HCT116 (cell line): ENCODE measurements around the gene PRXL2A. TPM values are rescaled to one million over a fixed set of nuclear protein-coding genes. Genes with fewer than 3 reads are reported as not detected.

ENCODE experiments used
- ATAC-seq: fragments of 200-7000 bp; cut with Tn5 transposase; 2 replicates; pipeline ENCODE4 v1.9.1; 2020; ENCODE audit warnings: mild to moderate bottlenecking, moderate library complexity
- BruUV-seq: library from RNA; stranded (reverse); fragments of 400-500 nt; replicated peaks from 2 replicates; lab custom pipeline; 2021; lab: Mats Ljungman, UMichigan
- CTCF ChIA-PET: fragments of 300-600 bp; sonication (Branson Sonifier 250); formaldehyde crosslinking; loops from one replicate; lab custom pipeline; 2021; ENCODE audit warnings: antibody characterized with exemption; lab: Charles Lee
- POLR2A ChIA-PET: fragments of 300-600, 350-600 bp; sonication (Branson Sonifier 250); formaldehyde crosslinking; loops from one replicate; lab custom pipeline; 2021; ENCODE audit warnings: antibody characterized with exemption; lab: Charles Lee
- RAD21 ChIA-PET, 2 experiments: fragments of 300-600 bp; sonication (Branson Sonifier 250); formaldehyde crosslinking; loops; one replicate each; lab custom pipeline; 2023; ENCODE audit warnings: low total read pairs in 2 of 2; ENCODE audit not compliant: uncharacterized antibody in 2 of 2, unreplicated experiment in 2 of 2, low non-redundant PET in 1 of 2; lab: Charles Lee
- DNase-seq: peaks from one replicate; pipeline ENCODE4 v3.0.0-alpha.2; 2010; ENCODE audit warnings: low read depth, low spot score
- H2AFZ ChIP-seq: fragments of 200-600 bp; shearing (Covaris generic), sonication (generic); 2 replicates; pipeline ENCODE4 v1.6.1; 2017; ENCODE audit warnings: low read depth, mixed run types, mixed read lengths, antibody characterized with exemption, low read length; ENCODE audit not compliant: poor library complexity, severe bottlenecking
- H3K27ac ChIP-seq: 2 replicates; pipeline ENCODE4 v1.5.1; 2012; ENCODE audit warnings: low read depth, low read length
- H3K27me3 ChIP-seq: fragments of 200-600 bp; sonication (generic); 2 replicates; pipeline ENCODE4 v1.6.1; 2016; ENCODE audit warnings: mixed run types, low read length, mixed read lengths; ENCODE audit not compliant: insufficient read depth
- H3K36me3 ChIP-seq, 2 experiments: fragments of 200-500 bp in 1 of 2; fragments of 200-600 bp in 1 of 2; sonication (Bioruptor generic) in 1 of 2; sonication (generic) in 1 of 2; 2 replicates each; pipeline versions ENCODE4 v1.5.1 to v1.6.1; 2014 to 2016; ENCODE audit warnings: low read length in 2 of 2, inconsistent platforms in 1 of 2, mixed read lengths in 1 of 2, mixed run types in 1 of 2; ENCODE audit not compliant: insufficient read depth in 2 of 2, control insufficient read depth in 1 of 2
- H3K4me1 ChIP-seq, 2 experiments: fragments of 200-600 bp in 1 of 2; sonication (generic) in 1 of 2; 2 replicates each; pipeline versions ENCODE4 v1.5.1 to v1.6.1; 2012 to 2017; ENCODE audit warnings: low read length in 2 of 2, inconsistent platforms in 1 of 2, mild to moderate bottlenecking in 1 of 2, mixed read lengths in 1 of 2, mixed run types in 1 of 2, moderate library complexity in 1 of 2; ENCODE audit not compliant: insufficient read depth in 2 of 2, control insufficient read depth in 1 of 2
- H3K4me2 ChIP-seq: fragments of 200-600 bp; sonication (generic); 2 replicates; pipeline ENCODE4 v1.6.1; 2017; ENCODE audit warnings: mixed run types, low read length, mixed read lengths
- H3K4me3 ChIP-seq, 2 experiments: fragments of 200-600 bp in 1 of 2; sonication (generic) in 1 of 2; replicated peaks in 1 of 2; 2 replicates each; pipeline ENCODE4 v1.5.1; 2011 to 2016; ENCODE audit warnings: low read length in 2 of 2, control low read depth in 1 of 2, low read depth in 1 of 2, mild to moderate bottlenecking in 1 of 2, mixed read lengths in 1 of 2, mixed run types in 1 of 2
- H3K79me2 ChIP-seq: fragments of 200-600 bp; sonication (generic); 2 replicates; pipeline ENCODE4 v1.6.1; 2017; ENCODE audit warnings: mild to moderate bottlenecking, mixed run types, low read length, moderate library complexity, mixed read lengths; ENCODE audit not compliant: insufficient read depth
- H3K9ac ChIP-seq: fragments of 200-600 bp; sonication (generic); 2 replicates; pipeline ENCODE4 v1.6.1; 2016; ENCODE audit warnings: low read length, mixed read lengths
- H3K9me2 ChIP-seq: fragments of 200-600 bp; sonication (generic), shearing (Covaris generic); 2 replicates; pipeline ENCODE4 v1.6.1; 2017; ENCODE audit warnings: mixed run types, mild to moderate bottlenecking, moderate library complexity; ENCODE audit not compliant: insufficient read depth
- H3K9me3 ChIP-seq, 2 experiments: fragments of 200-500 bp in 1 of 2; fragments of 200-600 bp in 1 of 2; sonication (Bioruptor generic) in 1 of 2; sonication (generic) in 1 of 2; 2 replicates each; pipeline ENCODE4 v1.6.1; 2014 to 2017; ENCODE audit warnings: low read length in 2 of 2, mixed read lengths in 2 of 2, inconsistent platforms in 1 of 2, low read depth in 1 of 2, mild to moderate bottlenecking in 1 of 2, mixed run types in 1 of 2, moderate library complexity in 1 of 2; ENCODE audit not compliant: control insufficient read depth in 1 of 2, insufficient read depth in 1 of 2
- H4K20me1 ChIP-seq: fragments of 200-600 bp; sonication (generic), shearing (Covaris generic); 2 replicates; pipeline ENCODE4 v1.6.1; 2017; ENCODE audit warnings: mixed run types, mild to moderate bottlenecking, moderate library complexity; ENCODE audit not compliant: insufficient read depth
- EZH2phosphoT487 ChIP-seq: fragments of 200-600 bp; IDR thresholded peaks from 2 replicates; pipeline ENCODE4 v1.6.1; 2018; ENCODE audit warnings: antibody characterized with exemption, borderline replicate concordance
- RAD21 ChIP-seq: IDR thresholded peaks from 2 replicates; pipeline ENCODE4 v1.6.1; 2012; ENCODE audit warnings: low read depth, mild to moderate bottlenecking
- intact Hi-C: fragments of 100-400 bp; cut with micrococcal nuclease; formaldehyde crosslinking; loops from 2 replicates; pipeline ENCODE4 v1.10.0; 2022
- total RNA-seq: library from RNA; stranded (reverse); gene quantifications from one replicate; pipeline ENCODE4 v1.2.1, GENCODE V29; 2021; ENCODE audit not compliant: unreplicated experiment
- TF ChIP-seq, protein P1 (sequence below): IDR thresholded peaks from 2 replicates; pipeline ENCODE4 v1.6.1; 2011; ENCODE audit warnings: mild to moderate bottlenecking, low read length, moderate library complexity; ENCODE audit not compliant: insufficient replicate concordance; ENCODE audit errors: extremely low read depth
- TF ChIP-seq, protein P2 (sequence below): IDR thresholded peaks from 2 replicates; pipeline ENCODE4 v1.6.1; 2012; ENCODE audit warnings: low read depth

The PRXL2A gene
- total RNA-seq, 1 experiment from 2014 or later = 4.9 TPM

DNA sequence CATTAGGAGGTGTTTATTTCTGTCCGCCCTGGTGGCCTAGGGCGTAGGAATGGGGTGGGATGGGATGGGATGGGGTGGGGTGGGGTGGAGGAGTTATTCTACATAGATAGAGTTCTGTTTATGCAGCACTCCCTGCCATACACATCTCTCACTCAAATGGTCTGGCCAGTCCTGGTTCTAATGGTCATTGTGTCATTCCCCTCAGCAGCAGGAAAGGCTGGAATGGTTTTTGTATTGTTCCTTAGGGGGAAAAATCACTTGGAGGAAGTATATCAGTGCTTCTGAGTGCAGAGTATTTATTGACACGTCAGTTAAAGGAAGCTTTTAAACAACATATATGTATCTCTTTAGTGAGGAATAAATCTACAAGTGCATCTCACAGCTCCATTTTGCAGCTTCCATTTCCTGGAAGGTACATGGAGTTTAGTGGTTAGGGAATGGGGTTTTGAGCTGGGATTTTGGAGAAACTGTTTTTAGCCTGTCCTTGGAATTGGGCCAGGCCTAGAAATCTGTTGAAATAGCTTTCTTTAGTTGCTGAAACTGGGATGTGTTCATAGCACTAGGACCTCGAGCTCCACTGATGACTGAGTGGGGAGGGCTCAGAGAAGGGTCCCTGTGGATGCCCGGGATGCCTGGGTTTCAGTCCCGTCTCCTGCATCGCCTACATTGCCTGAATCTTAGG lies 54.1 kb downstream of the PRXL2A start:
- Histone ChIP-seq H3K4me3 (no peak overlapping the region), H3K4me2 (peak overlapping the region; percentile 27), H3K9me3 (no peaks in the 10 kb centered on the region), H2AFZ (no peak overlapping the region), H3K9me2 (no peaks in the 10 kb centered on the region), H3K27ac (no peak overlapping the region), H3K27me3 (no peaks in the 10 kb centered on the region), H3K4me1 (peaks cover 85 to 99% of the 10 kb centered on the region in 2 experiments), H3K36me3 (no peaks in the 10 kb centered on the region), H3K79me2 (peaks cover 100% of the 10 kb centered on the region), H4K20me1 (peaks cover 3% of the 10 kb centered on the region; the same call in 1 of the 2 replicates), H3K9ac (no peak overlapping the region)
- intact Hi-C loops = no loop called here
- CTCF ChIA-PET = interaction anchor here (1.4 to 2.5 kb wide), 2 partner anchors 9 to 43 kb away, joined by 5 to 11 read pairs; no protein-coding TSS in a partner anchor
- RAD21 ChIA-PET = no interaction called here
- TF ChIP-seq, protein P1, sequence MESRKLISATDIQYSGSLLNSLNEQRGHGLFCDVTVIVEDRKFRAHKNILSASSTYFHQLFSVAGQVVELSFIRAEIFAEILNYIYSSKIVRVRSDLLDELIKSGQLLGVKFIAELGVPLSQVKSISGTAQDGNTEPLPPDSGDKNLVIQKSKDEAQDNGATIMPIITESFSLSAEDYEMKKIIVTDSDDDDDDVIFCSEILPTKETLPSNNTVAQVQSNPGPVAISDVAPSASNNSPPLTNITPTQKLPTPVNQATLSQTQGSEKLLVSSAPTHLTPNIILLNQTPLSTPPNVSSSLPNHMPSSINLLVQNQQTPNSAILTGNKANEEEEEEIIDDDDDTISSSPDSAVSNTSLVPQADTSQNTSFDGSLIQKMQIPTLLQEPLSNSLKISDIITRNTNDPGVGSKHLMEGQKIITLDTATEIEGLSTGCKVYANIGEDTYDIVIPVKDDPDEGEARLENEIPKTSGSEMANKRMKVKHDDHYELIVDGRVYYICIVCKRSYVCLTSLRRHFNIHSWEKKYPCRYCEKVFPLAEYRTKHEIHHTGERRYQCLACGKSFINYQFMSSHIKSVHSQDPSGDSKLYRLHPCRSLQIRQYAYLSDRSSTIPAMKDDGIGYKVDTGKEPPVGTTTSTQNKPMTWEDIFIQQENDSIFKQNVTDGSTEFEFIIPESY = no peak
- TF ChIP-seq EZH2phosphoT487 = no peak
- no peak for TF ChIP-seq RAD21
- TF ChIP-seq, protein P2, sequence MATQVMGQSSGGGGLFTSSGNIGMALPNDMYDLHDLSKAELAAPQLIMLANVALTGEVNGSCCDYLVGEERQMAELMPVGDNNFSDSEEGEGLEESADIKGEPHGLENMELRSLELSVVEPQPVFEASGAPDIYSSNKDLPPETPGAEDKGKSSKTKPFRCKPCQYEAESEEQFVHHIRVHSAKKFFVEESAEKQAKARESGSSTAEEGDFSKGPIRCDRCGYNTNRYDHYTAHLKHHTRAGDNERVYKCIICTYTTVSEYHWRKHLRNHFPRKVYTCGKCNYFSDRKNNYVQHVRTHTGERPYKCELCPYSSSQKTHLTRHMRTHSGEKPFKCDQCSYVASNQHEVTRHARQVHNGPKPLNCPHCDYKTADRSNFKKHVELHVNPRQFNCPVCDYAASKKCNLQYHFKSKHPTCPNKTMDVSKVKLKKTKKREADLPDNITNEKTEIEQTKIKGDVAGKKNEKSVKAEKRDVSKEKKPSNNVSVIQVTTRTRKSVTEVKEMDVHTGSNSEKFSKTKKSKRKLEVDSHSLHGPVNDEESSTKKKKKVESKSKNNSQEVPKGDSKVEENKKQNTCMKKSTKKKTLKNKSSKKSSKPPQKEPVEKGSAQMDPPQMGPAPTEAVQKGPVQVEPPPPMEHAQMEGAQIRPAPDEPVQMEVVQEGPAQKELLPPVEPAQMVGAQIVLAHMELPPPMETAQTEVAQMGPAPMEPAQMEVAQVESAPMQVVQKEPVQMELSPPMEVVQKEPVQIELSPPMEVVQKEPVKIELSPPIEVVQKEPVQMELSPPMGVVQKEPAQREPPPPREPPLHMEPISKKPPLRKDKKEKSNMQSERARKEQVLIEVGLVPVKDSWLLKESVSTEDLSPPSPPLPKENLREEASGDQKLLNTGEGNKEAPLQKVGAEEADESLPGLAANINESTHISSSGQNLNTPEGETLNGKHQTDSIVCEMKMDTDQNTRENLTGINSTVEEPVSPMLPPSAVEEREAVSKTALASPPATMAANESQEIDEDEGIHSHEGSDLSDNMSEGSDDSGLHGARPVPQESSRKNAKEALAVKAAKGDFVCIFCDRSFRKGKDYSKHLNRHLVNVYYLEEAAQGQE = no peak
- BruUV-seq = no TSS peak
- no peak for DNase-seq
- no peak for ATAC-seq
- POLR2A ChIA-PET = no interaction called here
